ENCODE results near the gene PTPA.
A peak's percentile ranks its signal among the peaks of the same experiment; 100 is the strongest.
"Not testable (repeated sequence)": the region's sequence is repeated elsewhere in the genome, so short reads cannot be mapped to it uniquely, and the experiment has no call there.

Gene PTPA

GRCh38 chr9:129160712-129161533, 49.7 kb downstream of the PTPA start:
- peak; percentile 74 for DNase-seq (ENCODE audit: low spot score)

DNA sequence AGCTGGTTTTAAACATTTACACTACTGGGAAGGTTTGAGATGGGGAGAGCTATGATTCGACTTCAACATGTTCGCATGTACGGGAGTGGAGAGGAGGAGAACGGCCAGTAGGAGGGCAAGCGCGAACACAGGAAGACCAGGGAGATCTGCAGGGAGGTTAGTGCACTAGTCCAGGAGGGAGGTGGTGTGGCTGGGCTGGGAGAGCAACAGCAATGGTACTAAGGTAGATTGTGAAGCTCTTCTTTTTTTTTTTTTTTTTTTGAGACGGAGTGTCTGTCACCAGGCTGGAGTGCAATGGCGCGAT, 50.3 kb downstream of the PTPA start:
- no peak for DNase-seq (ENCODE audit: low spot score)

DNA sequence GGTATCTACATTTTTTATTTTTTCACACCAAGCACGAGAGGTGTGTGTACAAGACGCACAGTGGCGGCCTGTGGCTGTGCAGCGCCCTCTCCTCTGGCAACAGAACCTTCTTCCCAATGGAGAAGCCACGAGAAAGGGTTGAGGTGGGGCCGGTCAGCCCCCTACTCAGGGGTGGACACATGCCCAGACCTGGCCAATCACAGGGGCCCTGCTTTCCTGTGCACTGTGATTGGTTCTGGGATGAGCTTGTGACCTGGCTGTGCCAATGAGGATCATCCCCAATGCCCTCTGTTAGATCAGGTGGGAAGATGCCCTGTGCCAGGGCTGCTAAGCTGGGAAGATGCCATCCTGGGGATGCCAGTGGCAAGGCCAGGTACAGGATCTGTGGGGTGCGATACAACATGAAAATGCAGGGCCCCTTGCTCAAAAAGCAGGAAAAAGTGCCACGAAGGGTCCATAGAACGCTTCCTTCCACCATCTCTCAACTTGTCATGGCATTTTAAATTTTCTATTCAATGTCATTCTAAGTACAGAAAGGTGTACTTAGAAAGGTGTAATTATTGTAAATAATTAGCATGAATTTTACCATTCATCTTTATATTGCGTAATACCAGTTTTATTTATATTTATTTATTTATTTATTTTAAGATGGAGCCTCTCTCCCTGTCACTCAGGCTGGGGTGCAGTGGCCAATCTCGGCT, 51.4 kb downstream of the PTPA start:
- DNase-seq (ENCODE audit: low spot score) = no peak

GRCh38 chr9:129163198-129163670, 52.0 kb downstream of the PTPA start:
- not testable (repeated sequence) for DNase-seq (ENCODE audit: low spot score)

- DNase-seq (ENCODE audit: low spot score) = no peak
These were observed 52.5 kb downstream of the PTPA start for GRCh38 chr9:129163753-129164152.

DNA sequence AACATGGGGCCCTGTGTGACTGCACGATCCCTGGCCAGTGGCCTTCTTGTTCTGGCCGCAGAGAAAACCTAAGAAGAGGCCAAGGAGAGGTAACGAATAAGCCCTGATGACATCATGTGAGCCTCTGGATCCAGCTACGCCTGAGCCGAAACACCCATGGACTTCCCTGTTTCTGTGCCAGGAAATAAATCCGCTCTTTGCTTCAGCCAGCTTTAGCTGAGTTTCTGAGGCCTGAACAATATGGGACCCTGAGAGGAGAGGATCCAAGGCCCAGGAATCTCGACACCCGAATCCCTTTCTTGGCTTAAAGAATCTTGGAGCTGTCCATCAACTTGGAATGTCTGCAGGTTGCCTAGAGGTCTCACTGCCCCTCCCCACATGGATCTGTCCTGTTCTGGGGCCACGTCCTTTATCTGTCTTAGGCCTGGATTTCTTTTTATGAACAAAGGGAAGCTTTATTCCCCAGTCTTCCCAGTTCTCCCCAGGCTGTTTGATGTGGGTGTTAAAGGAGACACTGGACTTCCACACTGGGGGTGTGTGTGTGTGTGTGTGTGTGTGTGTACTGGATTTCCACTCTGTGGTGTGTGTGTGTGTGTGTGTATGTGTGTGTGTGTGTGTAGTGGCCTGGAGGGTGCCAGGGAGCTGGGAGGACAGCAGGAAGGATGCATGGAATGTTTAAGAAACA, 53.2 kb downstream of the PTPA start:
- peak; percentile 49 for DNase-seq (ENCODE audit: low spot score)

DNA sequence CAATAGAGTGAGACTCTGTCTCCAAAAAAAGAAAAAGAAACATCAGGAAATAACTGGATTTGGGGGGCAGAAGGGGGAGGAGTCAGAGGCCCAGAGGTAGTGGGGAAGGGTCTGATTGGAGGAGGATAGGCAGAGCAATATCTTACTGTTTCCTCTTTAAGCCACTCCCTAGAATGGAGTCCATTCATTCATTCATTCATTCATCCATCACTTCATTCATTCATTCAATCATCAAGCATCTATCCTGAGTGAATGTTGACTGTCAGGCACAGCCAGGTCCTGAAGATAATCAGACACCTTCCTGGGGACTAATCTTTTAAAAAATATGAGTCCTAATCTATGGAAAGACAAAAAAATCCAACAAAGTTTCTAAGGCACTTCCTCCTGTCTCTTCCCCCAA, 54.0 kb downstream of the PTPA start:
- no peak for DNase-seq (ENCODE audit: low spot score)

- peak; percentile 91 for DNase-seq (ENCODE audit: low spot score)
These were observed 55.7 kb downstream of the PTPA start for GRCh38 chr9:129166623-129167557.

- no peak for DNase-seq (ENCODE audit: low spot score)
These were observed 59.0 kb downstream of the PTPA start for GRCh38 chr9:129170229-129170628.

DNA sequence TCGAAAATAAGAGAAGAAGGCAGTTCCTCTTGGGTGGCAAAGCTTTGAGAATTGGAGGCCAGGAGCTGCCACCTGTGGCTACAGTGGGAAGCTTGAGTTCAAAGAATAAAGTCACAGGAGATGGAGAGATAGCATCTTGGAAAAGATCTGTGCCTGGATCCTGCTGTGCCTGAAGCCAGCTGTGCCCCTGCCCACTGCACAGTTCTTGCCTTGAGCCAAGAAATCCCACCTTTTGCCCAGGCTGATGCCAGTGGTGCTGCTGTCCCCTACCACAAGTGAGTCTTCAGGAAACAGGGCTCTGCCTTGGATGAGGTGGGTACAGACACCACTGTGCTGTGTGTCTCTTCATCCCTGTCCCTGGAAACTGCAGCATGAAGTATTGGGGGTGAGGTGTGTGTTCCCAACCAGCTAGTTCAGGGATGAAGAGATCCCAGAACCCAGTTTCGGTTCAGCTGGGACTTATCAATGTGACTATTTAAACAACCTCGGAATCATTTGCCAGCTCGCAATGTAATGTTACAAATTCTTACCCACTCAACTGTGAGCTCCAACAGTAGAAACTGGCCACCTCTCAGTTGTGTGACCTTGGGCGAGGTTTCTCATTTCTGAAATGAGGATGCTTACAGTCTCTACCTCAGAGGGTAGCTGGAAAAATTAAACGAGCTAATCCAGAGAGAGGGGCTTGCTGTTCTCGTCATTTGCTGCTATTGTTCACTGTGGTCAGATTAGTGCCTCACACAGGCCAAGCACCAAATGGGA, 61.0 kb downstream of the PTPA start:
- no peak for DNase-seq (ENCODE audit: low spot score)

DNA sequence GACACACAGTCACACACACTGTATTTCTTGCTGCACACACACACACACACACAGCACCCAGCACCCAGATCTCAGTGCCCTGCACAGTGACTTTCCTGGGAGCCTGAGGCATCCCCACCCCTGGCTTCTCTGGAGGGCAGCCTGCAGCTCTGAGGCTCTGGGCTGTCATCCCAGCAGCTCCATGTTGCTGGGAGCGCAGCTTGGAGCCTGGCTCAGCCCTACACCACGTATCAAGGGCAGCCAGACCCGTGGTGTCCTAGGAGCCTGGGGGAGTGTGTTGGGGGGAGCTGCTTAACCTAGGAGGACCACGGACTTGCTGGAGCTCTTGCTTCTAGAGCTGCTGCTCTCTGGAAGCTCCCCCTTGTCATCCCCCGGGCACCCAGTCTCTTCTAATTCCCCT, 61.6 kb downstream of the PTPA start:
- no peak for DNase-seq (ENCODE audit: low spot score)

GRCh38 chr9:129173296-129174101, 62.3 kb downstream of the PTPA start:
- no peak for DNase-seq (ENCODE audit: low spot score)

DNA sequence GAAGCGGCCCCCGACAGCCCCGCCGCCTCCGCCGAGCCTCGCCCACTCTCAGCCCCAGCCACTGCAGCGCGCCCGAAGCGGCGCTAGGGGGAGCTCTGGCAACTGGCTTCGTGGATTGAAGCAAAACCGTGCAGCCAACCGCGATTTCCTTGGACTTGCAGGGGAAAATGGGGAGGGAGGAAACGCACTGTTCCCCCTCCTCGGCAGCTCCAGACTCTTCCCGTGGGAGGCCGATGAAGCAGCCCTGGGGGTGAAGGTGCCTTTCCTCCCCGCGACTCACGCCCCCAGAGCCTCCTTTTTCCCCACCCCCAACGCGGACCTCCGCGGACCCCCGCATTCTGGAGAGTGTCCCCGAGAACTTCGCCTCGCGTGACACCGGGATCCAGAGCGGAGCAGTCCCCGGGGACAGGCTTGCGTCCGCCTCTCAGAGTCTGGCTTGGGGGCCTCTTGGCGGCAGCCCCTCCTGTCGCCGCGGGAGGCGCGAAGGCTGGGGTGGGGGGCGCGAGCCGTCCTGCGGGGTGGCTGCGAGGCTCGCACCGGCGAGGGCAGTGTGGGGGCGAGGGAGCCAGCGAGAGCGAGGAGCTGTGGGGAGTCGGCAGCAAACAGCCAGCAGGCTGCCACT, 63.0 kb downstream of the PTPA start:
- DNase-seq (ENCODE audit: low spot score) = peak; percentile 91

DNA sequence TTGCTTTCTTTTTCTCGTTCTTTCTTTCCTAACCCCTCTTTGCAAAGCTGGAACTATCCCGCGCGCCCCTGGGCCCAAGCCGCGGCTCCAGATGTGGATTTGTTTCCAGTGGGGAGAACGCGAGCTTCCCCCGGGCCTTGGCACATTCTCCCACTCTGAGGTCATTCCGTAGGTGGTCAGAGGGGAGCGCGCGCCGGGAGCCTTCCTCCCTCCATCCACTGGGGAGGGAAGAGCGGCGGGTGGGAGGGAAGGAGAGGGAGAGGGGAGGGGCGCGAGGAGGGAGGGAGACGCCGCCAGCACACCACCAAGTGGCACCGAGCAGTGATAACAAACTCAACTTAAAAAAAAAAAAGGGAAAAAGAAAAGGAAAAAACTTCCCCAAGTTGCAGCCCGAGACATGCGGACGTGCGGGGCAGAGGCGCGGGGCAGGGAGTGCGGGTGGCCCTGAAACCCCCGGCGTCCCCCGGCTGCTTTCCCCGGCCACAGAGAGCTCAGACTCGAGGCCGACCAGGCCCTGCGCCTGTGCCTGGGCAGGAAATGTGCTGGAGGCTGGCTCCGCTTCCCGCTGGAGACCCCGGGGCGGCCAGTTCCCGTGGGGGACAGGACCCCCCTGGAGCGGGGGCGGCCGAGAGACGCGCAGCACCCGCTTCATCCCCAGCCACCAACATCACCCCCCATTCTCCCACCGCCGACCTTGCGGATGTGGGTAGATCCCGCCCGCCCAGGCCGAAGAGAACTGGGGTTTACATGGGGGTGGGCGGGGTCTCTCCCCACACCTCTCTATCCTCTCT, 63.7 kb downstream of the PTPA start:
- DNase-seq (ENCODE audit: low spot score) = peak; percentile 92

DNA sequence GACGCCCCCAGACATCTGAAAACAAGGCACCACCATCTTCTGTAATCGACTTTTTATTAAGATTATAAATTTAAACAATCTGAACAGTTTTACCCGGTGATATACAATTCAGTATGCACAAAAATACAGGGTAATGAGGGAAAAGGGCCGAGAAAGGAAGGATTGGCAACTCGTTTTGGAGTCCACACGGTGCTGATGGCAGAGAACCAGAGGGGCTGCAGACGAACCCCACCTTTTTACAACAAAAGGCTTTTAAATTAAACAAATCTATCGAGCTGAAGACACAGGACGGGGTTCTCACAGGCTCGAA, 64.3 kb downstream of the PTPA start:
- DNase-seq (ENCODE audit: low spot score) = no peak

DNA sequence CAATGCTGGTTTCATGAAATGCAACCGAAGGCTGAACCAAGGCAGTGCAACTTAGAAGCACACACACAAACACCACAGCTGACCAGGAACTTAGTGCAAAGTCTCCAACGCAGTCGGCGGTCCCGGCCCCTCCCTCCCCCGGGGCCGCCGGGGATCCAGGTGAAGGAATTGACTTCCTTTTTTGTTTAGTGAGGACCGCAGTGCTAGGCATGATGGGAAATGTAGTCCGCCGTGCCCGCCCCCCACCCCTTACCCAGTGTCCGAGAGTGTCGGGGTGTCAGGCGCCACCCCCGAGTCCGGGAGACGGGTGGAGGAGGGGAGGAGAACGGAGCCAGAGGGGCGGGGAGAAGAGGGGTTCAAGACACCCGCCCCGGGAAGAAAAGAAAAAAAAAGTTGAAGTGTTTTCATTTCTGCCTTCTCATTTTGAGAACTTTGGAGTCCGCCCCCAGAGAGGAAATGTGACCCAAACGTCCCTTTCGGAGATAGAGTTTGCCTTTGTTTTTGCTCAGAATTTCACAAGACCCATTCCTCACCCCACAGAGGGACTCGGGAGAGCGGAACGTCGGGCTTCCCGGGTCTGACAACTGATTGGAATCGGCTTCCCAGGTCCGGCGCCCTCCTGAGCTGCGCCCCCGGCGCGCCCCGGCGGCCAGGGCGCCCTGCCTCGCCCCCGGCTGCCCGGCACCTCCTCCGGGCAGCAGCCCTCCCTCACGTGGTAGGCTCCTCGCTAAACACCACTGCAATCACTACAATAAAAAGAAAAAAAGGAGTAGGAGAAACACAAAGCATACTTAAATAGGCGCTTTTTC, 64.8 kb downstream of the PTPA start:
- DNase-seq (ENCODE audit: low spot score) = peak; percentile 87

GRCh38 chr9:129176701-129177442, 65.7 kb downstream of the PTPA start:
- DNase-seq (ENCODE audit: low spot score) = peak; percentile 38

GRCh38 chr9:129177443-129177790, 66.2 kb downstream of the PTPA start:
- peak; percentile 54 for DNase-seq (ENCODE audit: low spot score)

All from AG08396 (cell line).